Colon (tissue), 2 donors: ENCODE measurements around the gene JAZF1.

ENCODE experiments used
- FAIRE-seq: peaks from 2 replicates; lab custom pipeline; 2012; peaks lifted over from hg19 to GRCh38; lab: Jason Lieb, UNC
- donor health status: control.
- donor health status: control.

Gene JAZF1

DNA sequence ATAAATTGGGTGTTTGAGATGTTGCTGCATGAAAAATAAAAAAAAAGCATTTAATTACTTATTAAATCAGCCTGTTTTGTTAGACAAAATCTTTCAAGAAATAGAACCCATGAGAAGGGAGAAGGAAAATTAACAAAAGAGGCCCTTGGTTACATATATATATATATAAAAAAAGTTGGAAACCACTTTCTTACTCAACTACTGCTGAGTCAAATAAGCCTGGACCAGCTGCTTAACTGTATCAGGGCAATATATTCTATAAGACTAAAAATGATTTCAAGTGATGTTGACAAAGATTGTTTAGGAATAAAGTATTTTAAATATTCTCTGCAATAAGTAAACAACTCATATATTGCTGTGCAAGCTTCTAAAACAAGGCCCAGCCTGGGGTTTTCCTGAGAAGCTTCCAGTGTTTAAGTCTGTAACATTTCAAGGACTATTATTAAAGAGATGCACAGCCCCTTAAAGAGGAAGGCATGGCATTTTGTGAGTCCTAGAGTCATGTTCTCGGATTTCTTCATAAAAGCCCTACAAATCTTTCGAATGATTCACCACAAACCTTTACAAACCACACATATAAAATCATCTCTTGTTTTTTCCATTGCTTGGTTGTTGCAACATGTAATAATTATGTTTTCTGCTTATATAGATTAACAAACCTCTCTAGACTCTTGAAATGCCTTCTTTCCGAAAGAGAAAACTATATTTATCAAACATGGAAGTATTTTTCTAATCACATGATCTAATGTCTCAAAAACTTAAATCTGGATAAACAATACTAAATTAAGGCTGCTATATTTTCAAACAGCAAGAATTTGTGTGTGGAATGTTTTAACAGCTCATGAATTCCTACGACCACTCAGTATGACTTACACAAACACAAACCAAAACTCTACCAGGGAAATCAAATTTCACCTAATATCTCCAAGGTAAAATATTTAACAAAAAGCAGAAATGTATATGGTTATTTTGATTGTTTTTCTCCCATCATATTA lies 14.3 kb downstream of the JAZF1 start:
- FAIRE-seq = no peak

DNA sequence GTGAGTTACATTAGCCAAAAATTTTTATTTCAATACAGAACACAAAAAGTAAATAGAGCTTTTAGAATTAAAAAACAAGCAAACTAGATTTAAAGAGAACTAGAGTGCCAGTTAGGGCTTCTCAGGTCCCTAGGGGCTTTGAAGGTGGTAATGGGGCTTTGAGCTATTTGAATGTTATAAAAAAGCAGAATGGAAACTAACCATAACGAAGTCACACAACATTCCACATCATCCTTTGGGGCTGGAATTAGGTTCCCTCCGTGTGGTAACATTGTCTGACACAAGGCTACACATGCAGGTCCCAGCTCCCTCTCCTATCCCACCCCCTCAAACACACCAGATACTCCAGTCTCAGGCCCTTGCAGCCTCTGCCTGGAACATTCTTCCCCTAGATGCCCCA lies 15.3 kb downstream of the JAZF1 start:
- no peak for FAIRE-seq

DNA sequence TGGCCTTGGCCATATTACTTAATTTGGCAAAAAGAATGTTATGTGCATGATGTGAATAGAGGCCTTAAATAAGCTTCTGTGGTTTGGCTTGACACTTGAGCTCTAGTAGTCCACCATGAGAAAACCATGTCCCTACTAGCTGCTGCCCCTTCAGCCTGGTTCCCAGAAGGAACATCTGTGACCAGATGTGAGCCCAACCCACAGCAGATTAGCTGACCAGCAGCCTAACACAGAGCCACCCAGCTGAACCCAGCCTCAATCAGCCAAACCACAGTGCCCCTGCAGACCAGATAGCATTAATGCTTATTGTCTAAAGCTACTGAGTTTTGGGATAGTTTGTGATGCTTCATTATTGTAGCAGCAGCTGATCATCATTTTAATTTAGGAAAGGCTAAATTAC lies 16.6 kb downstream of the JAZF1 start:
- FAIRE-seq = no peak

DNA sequence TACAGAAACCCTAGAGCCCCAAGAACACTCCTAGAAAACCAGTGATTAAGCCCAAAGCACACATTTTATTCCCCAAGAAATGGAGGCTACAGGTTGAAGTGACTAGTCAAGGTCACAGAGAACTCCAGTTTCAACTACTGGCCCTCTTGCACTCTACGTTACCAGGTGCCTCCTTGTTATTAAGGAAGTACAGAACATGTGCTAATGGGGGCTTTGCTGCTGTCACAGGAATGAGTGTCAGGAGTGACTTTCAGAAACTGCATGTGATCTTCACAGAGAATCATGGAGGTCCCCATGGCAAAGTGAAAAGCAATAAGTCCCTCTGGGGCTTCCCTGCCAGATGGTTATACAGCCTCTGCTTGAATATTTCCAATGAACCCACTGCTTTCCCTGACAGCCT lies 19.3 kb downstream of the JAZF1 start:
- no peak for FAIRE-seq

DNA sequence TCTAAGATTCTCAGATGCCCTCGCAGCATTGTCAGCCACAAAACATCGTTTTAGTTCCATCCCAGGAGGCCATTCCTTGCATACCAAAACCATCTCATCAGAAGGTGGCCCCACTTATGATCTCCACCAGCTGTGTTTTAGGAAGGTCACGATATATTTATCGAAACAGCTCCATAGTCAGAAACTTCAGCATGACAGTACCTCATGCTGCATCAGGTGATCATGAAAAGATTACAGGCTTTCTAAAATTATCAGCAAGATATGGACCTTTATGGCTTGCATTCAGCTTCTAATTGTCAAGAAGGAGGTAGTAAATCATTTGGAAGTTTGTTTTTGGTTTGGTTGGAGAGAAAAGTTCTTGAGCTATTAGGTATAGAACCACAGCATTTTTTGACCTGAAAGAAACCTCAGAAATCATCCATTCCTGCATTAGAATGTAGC lies 20.0 kb downstream of the JAZF1 start:
- no peak for FAIRE-seq

DNA sequence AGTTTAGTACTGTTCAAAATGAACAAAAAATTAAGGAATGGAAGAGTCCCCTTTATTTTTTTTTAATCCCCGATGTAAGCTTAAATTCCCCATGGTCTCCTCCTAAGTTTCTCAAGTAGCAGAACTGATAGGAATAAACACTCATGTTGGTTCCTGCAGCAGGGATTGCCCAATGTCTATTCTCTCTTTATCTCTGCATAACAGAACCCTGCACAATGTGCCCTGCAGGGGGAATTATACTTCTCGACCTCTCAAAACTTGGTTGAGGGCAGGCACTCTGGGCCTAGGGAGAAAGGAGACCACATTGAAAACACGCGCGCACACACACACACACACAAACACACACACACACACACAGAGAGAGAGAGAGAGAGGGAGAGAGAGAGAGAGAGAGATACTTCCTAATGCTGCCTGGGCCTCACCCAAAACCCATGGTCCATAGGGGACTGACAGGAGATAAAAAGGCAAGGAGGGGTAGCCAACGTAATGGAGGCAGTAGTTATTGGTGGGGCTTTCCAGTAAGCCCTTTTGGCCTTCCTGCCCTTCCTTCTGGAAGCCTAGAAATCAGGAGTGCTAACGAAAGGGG lies 22.7 kb downstream of the JAZF1 start:
- FAIRE-seq = no peak

DNA sequence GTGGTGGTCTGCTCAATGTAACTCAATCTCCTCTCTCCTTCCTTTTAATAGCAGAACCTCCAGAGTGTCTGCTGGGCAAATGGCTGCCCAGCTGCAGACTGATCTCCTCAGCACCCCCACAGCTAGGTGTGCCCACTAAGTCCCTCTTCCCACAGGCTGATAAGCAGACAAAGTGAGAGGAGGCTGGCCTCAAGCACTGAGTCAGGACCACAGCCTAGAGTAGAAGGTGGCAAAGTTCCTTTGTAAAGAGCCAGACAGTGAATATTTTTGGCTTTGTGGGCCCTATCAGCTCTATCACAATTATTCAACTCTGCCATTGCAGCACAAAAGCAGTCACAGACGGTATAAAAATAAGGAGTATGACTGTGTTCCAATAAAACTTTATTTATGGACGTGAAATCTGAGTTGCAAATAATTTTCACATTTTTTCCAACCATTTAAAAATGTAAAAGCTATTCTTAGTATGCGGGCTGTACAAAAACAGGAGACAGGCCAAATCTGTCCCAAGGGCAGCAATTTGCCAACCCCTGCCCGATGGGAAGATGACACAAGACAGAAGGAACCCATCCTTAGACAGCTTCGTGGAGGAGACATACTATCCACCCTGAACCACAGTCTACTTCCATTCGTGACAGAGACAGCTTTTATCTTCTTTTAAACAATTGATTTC lies 23.4 kb downstream of the JAZF1 start:
- no peak for FAIRE-seq

DNA sequence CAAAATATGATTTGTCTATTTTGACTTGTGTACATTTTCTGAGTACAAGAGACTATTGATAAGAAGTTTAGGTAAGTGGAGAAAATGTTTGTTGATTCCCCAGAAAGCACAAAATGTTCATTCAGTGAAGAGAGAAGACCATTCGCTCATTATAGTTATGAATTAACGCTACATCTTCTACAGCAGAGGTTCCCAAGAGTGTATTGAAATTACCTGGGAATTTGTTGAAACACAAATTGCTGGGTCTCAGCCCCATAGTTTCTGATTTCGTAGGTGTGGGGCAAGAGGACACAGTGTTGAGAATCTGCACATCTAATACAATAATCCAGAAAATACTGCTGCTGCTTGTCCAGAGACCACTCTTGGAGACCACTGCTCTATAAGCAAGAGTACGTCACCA lies 24.2 kb downstream of the JAZF1 start:
- FAIRE-seq = no peak

DNA sequence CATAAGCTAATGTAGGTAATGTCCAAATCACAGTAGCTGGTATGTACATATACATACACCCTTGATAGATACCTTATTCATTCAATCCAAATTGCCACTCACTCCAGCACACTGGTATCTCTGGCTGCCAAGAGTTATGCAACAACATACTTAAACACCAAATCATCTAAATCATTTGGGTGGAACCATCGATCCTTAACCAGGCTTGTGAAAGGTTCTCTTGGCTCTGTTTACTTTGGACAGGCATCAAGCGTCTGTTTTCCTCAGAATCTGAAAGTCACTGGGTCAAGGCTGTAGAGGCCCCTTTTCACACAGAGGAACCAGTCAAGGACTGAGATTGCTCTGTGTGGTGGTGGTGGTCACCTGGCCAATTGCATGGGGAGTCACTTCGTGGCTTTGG lies 24.6 kb downstream of the JAZF1 start:
- no peak for FAIRE-seq

DNA sequence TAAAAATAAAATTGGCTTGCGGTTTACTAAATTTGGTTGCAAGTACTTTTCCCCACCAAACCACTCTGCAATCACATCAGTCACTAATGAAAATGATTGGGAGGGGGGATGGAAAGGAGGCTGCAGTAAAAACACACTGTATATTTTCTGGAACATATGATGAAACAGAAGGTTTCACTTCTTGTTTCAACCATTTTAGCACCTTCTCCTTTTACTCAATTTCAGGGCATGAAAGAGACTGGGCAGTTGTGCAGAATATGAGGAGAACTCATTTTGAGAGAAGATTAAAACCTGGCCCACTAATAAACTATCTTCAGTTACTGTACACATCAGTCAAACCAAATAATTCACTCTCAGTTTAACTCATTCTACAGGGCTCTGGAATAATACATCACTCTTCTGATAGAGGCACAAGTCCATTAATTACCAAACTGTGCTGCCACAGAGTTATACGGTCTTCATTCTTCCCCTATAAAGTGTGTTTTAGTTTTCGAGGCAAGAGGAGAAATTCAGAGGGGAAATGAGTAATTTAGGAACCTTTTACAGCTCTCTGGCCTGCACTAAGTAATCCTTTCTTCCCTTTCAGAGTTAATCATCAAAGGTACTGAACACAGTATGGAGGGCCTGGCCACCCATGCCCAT lies 25.5 kb downstream of the JAZF1 start:
- FAIRE-seq = no peak

DNA sequence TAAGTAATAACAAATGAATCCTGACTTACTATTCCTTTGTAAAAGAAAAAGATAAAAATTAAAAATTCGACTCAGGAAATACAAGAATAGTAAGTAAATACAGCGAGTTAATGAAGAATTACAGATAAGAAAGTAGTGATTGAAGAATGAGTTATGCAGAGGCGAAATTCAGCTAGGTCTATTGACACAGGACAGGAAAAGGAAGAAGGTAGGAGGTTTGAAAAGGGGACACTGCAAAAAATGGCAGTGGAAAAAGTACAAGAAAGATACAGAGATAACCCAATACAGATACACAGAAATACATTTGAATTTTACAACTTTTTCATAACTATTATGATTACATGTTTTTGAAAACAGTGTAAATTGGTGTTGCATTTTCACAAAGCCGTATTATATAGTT lies 28.0 kb downstream of the JAZF1 start:
- no peak for FAIRE-seq

DNA sequence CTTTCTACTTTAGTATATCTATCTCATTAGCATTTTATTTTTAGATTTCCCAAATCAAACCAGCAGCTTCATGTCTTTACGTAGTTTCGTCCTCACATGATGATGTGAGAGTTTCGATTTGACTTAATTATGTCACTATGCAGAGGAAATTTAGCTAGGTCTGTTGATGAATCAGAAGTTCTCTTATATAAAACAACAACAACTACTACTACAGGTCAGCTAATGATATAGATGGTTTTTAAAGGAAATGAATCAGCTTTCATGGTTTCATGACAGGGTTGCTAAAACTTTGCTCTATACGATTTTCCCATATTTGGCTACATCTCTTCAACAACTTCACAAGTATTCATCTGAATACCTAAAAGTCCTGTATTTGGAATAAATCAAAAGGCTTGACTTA lies 28.6 kb downstream of the JAZF1 start:
- FAIRE-seq = no peak

DNA sequence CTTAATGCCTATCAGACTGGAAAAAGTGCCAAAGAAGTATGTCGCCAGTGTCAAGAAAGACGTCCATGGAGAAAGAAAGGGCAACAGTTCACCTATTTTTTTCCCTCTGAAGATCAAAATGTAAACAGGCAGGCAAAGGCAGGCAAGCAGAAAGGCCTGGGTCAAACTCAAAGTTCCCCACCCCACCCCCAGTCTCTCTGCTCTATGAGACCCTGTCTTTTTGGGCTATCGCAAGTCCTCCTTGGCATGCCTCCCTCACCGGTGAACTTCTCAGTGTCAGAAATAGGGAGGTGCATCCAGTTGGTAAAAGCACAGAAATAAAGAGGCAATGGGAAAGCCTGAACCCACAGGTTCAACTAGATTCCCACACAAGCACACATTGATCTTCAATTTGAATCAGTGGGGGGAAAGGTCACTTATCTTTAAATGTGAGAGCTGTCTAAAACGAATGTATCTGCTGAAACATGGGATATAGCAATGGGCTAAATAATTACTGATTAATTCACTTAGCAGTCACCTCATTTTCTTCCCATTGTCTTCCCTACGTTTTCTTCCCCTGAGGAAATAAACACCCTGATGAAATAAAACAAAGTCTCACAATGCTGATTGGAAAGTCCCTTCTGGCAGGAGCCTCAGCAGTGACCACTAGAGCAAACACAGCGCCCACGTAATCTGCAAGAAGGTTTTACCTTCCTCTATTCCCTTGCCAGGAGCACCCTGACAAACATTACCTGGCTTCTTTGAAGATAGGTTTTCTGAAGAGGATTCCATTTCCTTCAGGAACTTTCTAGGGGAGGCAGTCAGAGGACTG lies 31.1 kb downstream of the JAZF1 start:
- FAIRE-seq = no peak

DNA sequence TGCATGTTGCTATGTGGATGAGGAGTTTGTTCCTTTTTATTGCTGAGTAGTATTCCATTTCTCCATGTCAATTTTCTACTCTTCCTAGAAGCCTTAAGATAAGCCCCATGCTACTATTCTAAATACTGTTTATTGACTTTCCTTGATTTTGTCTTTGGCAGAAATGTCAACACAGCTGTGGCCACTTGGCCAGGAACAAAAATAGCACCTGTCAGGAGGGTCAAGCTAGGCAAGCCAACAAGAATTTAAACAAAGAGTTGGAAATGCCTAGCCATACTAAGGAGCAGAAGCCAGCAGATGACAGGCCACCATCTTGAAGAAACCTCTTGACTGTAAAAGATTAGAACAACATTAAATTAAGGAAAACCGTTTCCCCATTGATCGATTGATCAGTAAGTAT lies 34.7 kb downstream of the JAZF1 start:
- no peak for FAIRE-seq

DNA sequence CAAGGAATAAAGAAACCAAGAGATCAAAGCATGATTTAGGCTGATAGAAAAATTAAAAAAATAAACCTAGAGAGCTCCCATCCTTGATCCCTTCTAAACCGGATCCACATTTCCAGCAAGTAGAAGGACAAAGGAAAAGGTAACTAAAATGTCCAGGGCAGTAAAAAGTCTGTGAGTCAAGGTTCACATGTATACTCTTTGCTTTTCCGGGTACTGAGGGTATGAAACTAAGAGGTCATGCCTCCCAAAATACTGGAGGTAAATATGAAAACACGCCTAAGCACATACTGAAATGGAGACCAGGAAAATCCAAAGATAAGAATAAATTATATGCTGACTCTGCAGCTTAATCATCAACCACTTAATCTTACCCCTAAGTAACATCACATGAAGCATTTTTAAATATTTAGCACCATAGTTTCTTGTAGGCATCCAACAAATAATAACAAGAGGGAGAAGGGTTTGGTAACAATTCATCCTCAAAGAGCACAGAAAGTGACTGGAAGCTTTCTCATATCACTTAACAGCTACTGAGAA lies 35.4 kb downstream of the JAZF1 start:
- no peak for FAIRE-seq

DNA sequence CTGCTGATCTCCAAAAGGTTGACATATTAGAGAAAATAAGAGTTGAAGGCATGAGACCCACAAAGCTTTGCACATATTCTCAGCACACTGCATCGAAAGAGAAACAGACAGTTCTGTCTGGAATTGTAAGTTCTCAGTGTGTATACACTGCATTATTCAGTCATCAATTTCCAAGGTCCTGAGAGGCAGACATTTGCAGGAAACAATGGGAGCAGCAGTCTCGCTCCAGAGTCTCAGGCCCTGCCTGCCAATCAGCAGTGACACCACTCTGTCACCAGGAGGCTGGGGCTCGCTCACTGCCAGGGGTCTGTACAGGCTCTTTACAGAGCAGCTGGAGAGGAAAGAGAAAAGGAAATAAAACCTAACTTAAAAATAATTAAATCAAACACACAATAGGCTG lies 36.3 kb downstream of the JAZF1 start:
- no peak for FAIRE-seq

DNA sequence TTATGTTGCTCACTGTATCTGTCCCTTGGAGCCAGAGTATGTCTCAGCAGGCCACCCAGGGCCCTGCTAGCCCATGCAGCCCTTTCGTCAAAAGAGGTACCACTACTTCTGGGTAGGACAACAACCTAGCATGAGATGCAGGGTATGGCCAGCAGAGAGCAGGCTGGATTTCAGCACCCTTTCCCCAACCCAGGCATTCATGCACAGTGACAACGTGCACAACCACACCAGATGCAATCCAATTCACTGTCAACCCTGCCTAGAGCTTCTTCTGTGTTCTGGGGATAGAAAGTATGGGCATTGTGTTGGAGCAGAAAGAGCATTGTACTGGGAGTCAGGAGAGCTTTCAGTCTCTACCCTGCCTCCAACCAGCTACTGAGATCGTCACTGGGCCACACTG lies 37.9 kb downstream of the JAZF1 start:
- no peak for FAIRE-seq

DNA sequence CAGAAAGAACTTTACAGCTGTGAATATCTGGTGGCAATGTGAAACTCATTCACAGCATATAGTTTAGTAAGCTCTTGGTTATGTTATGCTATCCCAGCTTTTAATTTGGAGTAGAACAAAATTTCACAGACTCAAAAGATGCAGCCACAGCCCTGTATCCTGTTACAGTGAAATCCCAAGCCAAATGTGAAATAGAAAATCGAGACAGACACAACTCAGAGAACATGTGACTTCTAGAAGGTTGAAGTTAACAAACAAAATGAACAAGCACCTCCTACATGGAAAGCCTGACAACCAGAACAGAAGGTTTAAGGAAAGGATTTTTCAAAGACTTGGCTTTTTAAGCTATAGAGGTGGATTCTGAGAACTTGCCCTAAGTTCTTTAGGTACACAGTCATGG lies 39.6 kb downstream of the JAZF1 start:
- no peak for FAIRE-seq

DNA sequence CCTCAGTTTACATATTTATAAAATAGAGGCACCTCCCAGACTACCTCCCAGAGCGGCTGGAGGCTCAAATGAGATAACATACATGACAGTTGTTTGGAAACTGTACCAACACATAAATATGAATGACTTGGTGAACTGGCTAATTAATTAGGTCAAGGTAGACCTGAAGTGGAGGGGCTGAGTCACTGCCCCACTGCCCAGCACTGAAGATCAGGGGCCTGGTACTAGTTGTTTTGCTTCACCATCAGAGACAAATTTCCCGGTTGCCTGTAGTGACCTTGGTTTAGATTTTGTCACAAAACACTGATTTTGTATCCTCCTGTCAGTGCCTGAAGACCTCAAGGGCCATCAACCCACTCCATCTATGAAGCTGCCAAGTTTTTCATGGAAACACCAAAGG lies 41.8 kb downstream of the JAZF1 start:
- no peak for FAIRE-seq

DNA sequence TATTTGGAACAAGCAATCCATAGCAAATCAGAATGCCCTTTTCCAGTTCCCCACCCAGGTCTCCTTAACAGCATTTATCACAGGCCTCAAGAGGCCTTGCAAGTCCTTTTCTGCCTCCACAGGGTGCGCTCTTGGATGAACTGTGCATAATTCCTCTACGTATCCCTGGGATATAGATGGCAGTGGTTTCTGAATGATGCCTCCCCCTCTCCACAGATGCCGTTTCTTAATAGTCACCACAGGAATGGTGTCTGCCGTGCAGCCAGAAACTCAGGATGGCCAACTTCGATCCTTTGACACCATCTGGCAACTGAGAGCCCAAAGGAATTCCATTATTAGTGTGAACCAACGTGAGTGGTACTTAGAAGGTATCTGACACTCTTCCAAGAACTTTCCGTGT lies 43.1 kb downstream of the JAZF1 start:
- no peak for FAIRE-seq

DNA sequence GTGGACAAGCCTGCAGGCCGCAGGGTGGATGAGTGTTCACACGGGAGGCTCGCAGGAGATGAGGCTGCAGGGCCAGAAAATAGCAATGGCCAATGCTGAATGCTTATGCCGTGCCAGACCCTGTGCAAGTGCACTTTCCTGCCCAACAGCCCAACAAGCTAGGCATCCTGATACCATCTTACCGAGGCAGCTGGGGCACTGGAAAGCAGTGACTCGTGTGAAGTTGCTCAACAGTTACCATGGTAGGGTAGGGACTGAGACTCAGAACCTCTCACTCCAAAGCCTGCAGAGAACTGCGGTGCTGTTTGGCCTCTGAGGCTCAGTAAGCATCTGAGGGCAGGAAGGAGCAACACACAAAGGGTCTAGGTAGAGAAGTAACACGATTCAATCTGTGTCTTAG lies 43.7 kb downstream of the JAZF1 start:
- FAIRE-seq = no peak

DNA sequence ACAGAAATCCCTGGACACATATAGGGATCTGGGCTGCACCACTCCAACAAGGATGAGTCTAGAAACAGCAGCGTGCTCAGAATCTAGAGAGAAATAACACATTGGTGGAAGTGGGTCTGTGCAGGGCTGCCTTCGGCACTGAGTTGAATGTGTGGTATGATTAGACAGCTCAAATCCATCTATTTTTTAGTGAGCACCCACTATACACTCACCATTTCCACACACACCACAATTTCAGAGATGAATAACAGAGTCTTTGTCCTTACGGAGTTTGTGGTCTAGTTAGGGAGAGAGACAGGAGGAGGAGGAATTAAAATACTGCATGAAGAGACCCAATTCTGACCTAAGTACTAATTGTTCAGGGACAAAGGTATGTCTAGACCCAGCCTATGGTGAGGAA lies 44.2 kb downstream of the JAZF1 start:
- no peak for FAIRE-seq
